Esophagus squamous epithelium (tissue), 4 donors: ENCODE results near the gene ADRA2B.

Experiments
- CTCF ChIP-seq, 6 experiments: fragments of 450-650 bp in 4 of 6; fragments of 200-600 bp in 2 of 6; sonication (generic) in 2 of 6; IDR thresholded peaks; one replicate each; pipeline ENCODE4 v1.5.1; 2016 to 2019; ENCODE audit warnings: antibody characterized with exemption in 6 of 6, mild to moderate bottlenecking in 4 of 6, moderate library complexity in 4 of 6
- POLR2A ChIP-seq, 4 donors: fragments of 450-650 bp; IDR thresholded peaks; one replicate each; pipeline ENCODE4 v1.6.1; 2017; ENCODE audit warnings: antibody characterized with exemption in 4 of 4, mild to moderate bottlenecking in 4 of 4, moderate library complexity in 3 of 4

- TF ChIP-seq CTCF (IDR thresholded peaks at IDR 0.05) = no peak
- TF ChIP-seq POLR2A (IDR thresholded peaks at IDR 0.05) = no peak
Measured at GRCh38 chr2:96111257-96111640, 5.1 kb downstream of the ADRA2B start.
